ENCODE measurements around the gene ITPKC. TPM values are rescaled to one million over a fixed set of nuclear protein-coding genes. Genes with fewer than 3 reads are reported as not detected.

The ITPKC gene
- total and polyA plus RNA-seq, 2 of the 13 experiments (the other 11 are each of a cell fraction or from before 2014, with no cell fraction given) = 6.9 to 11.2 TPM

DNA sequence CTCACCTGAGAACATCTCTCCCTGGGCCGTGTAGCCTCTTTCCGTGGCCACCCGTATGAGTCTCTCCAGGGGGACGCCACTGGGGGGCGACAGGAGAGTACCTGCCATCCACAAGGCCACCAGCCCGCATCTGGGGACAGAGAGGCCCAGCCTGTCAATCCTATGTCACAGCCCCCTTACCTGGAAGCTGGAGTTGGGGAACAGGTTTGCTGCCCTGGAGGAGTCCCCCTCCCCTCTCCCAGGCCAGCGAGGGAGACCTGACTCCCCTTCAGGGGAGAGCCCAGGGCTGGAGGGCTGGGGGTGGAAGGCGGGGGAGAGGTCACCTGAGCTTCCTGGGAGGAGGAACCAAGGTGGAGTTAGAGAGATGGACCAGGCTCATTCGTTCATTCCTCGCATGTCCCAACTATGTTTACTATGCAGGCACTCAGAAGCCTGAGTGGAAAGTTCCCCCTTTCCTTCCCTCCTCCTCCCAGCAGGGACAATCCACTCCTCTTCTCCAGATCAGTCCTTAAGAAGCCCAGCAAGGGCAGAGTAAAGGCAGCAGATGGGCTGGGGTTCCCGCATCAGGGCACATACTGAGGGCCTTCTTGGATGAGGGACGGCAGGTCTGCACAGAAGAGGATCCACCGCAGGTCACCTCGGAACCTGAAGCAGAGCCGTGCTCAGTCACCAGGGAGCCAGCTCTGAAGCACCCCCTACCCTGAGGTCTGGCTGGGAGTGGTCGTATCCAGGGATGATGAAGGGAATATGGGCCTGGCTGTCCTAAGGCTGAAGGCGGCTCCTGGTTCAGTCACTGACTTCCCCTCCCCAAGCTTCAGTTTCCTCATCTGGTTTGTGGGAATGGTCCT lies 27.9 kb downstream of the ITPKC start:
- Histone ChIP-seq H4K20me1 (ENCODE audit: insufficient read depth, low read length) (no peaks in the 10 kb centered on the region), H3K27me3 (ENCODE audit: control insufficient read depth in 1 of 2, insufficient read depth in 2 of 2, low read length in 2 of 2) (no peaks in the 10 kb centered on the region; a peak in 1 of 5 replicates), H3K79me2 (ENCODE audit: insufficient read depth, low read length) (peaks cover 8% of the 10 kb centered on the region), H3K4me3 (replicated peaks in 1 of 3; ENCODE audit: insufficient read depth in 1 of 3, low read depth in 2 of 3, low read length in 3 of 3) (peak overlapping the region in 1 of 3 experiments; percentile 26; a peak in 1 of 6 replicates), H3K9ac (ENCODE audit: insufficient read depth, low read depth, low read length) (peak overlapping the region; percentile 45; the same call in 1 of the 2 replicates), H3K4me2 (ENCODE audit: low read depth, low read length) (peak overlapping the region; percentile 61), H2AFZ (ENCODE audit: low read length) (no peak overlapping the region), H3K4me1 (ENCODE audit: insufficient read depth, low read length) (peaks cover 42% of the 10 kb centered on the region), H3K36me3 (replicated peaks in 1 of 2; ENCODE audit: control insufficient read depth in 1 of 2, insufficient read depth in 2 of 2, low read length in 2 of 2) (peaks cover 0 to 5% of the 10 kb centered on the region in 2 experiments; a peak in 2 of 5 replicates), H3K27ac (ENCODE audit: extremely low read length, insufficient read depth, low read length) (peak overlapping the region; percentile 40), H3K9me3 (ENCODE audit: low read length) (no peaks in the 10 kb centered on the region)
- in situ Hi-C loops (cut with HindIII; ENCODE audit: extremely low pct_ligation_motif_present, low pct_unique_long_range_greater_than_20kb) (no loop called here), intact Hi-C loops (cut with micrococcal nuclease; ENCODE audit: unreplicated experiment) (loop anchor here (2.0 kb wide), 1 partner anchor 62 kb away; no protein-coding TSS in a partner anchor)
- WGBS (ENCODE audit: low lambda C conversion rate) = 54% methylated on average over 6 of the region's 17 CpGs
- POLR2A ChIA-PET = interaction anchor here (0.7 to 2.2 kb wide), 9 partner anchors 10 to 54 kb away, joined by 3 to 9 read pairs (median 3); partner anchors contain the start of genes COQ8B, EGLN2, ITPKC and RAB4B
- peak; percentile 21 for DNase-seq (ENCODE audit: low spot score)
- FAIRE-seq = peak; percentile 36
- BruUV-seq (replicated peaks) = no TSS peak
- CTCF ChIA-PET (ENCODE audit: low intra/inter-chr PET ratio, low total read pairs) = interaction anchor here (0.7 to 1.6 kb wide), 2 partner anchors 62 to 63 kb away, joined by 3 to 4 read pairs; no protein-coding TSS in a partner anchor
- peak; percentile 57 for ATAC-seq
- TF ChIP-seq ZBTB38 (CRISPR knock-in tag; IDR thresholded peaks at IDR 0.05) (peak; percentile 57; the same call in 1 of the 2 replicates), ZNF460 (CRISPR knock-in tag; IDR thresholded peaks at IDR 0.05; ENCODE audit: borderline replicate concordance) (no peak), NR2C2 (CRISPR knock-in tag; IDR thresholded peaks at IDR 0.05; ENCODE audit: borderline replicate concordance) (no peak), ZC3H4 (CRISPR knock-in tag; IDR thresholded peaks at IDR 0.05; ENCODE audit: borderline replicate concordance) (no peak), MXI1 (IDR thresholded peaks at IDR 0.05; ENCODE audit: borderline replicate concordance, low read depth, low read length) (no peak), ZNF878 (CRISPR knock-in tag; IDR thresholded peaks at IDR 0.05) (0 out of 2 replicates have a peak, but pooled peaks have one; percentile 2), XRCC5 (optimal IDR thresholded peaks at IDR 0.05; ENCODE audit: low read length) (peak; percentile 22), ZFP82 (CRISPR knock-in tag; IDR thresholded peaks at IDR 0.05; ENCODE audit: borderline replicate concordance) (no peak), ZNF577 (CRISPR knock-in tag; IDR thresholded peaks at IDR 0.05; ENCODE audit: borderline replicate concordance, low read depth) (no peak), ATF1 (CRISPR knock-in tag; IDR thresholded peaks at IDR 0.05) (no peak)
- TF ChIP-seq, protein P1, sequence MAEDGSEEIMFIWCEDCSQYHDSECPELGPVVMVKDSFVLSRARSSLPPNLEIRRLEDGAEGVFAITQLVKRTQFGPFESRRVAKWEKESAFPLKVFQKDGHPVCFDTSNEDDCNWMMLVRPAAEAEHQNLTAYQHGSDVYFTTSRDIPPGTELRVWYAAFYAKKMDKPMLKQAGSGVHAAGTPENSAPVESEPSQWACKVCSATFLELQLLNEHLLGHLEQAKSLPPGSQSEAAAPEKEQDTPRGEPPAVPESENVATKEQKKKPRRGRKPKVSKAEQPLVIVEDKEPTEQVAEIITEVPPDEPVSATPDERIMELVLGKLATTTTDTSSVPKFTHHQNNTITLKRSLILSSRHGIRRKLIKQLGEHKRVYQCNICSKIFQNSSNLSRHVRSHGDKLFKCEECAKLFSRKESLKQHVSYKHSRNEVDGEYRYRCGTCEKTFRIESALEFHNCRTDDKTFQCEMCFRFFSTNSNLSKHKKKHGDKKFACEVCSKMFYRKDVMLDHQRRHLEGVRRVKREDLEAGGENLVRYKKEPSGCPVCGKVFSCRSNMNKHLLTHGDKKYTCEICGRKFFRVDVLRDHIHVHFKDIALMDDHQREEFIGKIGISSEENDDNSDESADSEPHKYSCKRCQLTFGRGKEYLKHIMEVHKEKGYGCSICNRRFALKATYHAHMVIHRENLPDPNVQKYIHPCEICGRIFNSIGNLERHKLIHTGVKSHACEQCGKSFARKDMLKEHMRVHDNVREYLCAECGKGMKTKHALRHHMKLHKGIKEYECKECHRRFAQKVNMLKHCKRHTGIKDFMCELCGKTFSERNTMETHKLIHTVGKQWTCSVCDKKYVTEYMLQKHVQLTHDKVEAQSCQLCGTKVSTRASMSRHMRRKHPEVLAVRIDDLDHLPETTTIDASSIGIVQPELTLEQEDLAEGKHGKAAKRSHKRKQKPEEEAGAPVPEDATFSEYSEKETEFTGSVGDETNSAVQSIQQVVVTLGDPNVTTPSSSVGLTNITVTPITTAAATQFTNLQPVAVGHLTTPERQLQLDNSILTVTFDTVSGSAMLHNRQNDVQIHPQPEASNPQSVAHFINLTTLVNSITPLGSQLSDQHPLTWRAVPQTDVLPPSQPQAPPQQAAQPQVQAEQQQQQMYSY (CRISPR knock-in tag; IDR thresholded peaks at IDR 0.05) = no peak
- TF ChIP-seq, protein P2, sequence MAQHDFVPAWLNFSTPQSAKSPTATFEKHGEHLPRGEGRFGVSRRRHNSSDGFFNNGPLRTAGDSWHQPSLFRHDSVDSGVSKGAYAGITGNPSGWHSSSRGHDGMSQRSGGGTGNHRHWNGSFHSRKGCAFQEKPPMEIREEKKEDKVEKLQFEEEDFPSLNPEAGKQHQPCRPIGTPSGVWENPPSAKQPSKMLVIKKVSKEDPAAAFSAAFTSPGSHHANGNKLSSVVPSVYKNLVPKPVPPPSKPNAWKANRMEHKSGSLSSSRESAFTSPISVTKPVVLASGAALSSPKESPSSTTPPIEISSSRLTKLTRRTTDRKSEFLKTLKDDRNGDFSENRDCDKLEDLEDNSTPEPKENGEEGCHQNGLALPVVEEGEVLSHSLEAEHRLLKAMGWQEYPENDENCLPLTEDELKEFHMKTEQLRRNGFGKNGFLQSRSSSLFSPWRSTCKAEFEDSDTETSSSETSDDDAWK (CRISPR knock-in tag; IDR thresholded peaks at IDR 0.05) = no peak
- TF ChIP-seq, protein P3, sequence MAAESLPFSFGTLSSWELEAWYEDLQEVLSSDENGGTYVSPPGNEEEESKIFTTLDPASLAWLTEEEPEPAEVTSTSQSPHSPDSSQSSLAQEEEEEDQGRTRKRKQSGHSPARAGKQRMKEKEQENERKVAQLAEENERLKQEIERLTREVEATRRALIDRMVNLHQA (CRISPR knock-in tag; IDR thresholded peaks at IDR 0.05) = no peak
- TF ChIP-seq, protein P4, sequence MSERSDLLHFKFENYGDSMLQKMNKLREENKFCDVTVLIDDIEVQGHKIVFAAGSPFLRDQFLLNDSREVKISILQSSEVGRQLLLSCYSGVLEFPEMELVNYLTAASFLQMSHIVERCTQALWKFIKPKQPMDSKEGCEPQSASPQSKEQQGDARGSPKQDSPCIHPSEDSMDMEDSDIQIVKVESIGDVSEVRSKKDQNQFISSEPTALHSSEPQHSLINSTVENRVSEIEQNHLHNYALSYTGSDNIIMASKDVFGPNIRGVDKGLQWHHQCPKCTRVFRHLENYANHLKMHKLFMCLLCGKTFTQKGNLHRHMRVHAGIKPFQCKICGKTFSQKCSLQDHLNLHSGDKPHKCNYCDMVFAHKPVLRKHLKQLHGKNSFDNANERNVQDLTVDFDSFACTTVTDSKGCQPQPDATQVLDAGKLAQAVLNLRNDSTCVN (CRISPR knock-in tag; IDR thresholded peaks at IDR 0.05; ENCODE audit: borderline replicate concordance) = no peak

All from HepG2 (cell line).